ENCODE results near the gene ARHGEF3.

DNA sequence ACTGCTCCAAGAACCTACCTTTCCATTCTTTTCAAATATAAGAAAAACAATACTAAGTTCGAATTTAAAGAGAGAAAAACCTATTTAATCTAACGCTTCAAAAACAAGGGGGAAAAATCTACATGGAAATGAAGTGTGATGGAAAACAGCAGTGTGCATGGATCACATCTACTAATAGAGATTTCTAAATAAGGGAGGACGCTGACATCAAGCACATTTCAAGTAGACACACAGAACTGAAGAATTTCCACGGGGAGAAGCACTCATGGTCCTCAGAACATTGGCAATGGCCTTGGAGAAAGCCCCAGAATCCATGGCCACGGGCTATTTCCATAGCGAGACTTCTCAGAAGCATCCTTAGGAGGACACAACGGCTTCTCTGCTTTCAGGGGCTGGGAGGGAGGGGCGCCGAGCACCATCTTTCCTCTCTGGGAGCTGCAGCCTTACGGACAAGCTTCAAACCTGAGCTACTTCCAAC lies 119.7 kb downstream of the ARHGEF3 start:
- TF ChIP-seq, protein P1, sequence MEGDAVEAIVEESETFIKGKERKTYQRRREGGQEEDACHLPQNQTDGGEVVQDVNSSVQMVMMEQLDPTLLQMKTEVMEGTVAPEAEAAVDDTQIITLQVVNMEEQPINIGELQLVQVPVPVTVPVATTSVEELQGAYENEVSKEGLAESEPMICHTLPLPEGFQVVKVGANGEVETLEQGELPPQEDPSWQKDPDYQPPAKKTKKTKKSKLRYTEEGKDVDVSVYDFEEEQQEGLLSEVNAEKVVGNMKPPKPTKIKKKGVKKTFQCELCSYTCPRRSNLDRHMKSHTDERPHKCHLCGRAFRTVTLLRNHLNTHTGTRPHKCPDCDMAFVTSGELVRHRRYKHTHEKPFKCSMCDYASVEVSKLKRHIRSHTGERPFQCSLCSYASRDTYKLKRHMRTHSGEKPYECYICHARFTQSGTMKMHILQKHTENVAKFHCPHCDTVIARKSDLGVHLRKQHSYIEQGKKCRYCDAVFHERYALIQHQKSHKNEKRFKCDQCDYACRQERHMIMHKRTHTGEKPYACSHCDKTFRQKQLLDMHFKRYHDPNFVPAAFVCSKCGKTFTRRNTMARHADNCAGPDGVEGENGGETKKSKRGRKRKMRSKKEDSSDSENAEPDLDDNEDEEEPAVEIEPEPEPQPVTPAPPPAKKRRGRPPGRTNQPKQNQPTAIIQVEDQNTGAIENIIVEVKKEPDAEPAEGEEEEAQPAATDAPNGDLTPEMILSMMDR (IDR thresholded peaks at IDR 0.05): no peak
- TF ChIP-seq POLR2A (IDR thresholded peaks at IDR 0.05): no peak
- peak in 2 of 4 donors; percentile 69 to 73 for TF ChIP-seq POLR2AphosphoS5 (IDR thresholded peaks at IDR 0.05)
- no peak for TF ChIP-seq EP300 (IDR thresholded peaks at IDR 0.05)

Data from sigmoid colon (tissue), 4 donors.